Ovary (tissue), 9 donors: ENCODE data around the gene MDGA2. TPM values are rescaled to one million over a fixed set of nuclear protein-coding genes. Genes with fewer than 3 reads are reported as not detected.

Experiments
- DNase-seq, 5 donors: peaks; one replicate each; pipeline ENCODE4 v3.0.0-alpha.2; 2019 to 2020
- H3K27ac ChIP-seq, 2 donors: fragments of 200-600 bp; one replicate each; pipeline versions ENCODE4 v1.5.1 to v1.8.0; 2019 to 2022
- H3K27me3 ChIP-seq: fragments of 200-600 bp; one replicate; pipeline ENCODE4 v1.8.0; 2022
- H3K36me3 ChIP-seq: fragments of 200-600 bp; sonication (generic); one replicate; pipeline ENCODE4 v1.5.1; 2019
- H3K4me1 ChIP-seq: one replicate; pipeline ENCODE4 v1.8.1; 2013; ENCODE audit warnings: mild to moderate bottlenecking, moderate library complexity; ENCODE audit not compliant: insufficient read depth
- H3K4me3 ChIP-seq: fragments of 200-600 bp; sonication (generic); one replicate; pipeline ENCODE4 v1.5.1; 2017
- H3K9me3 ChIP-seq, 2 donors: fragments of 200-600 bp in 1 of 2; sonication (generic) in 1 of 2; one replicate each; pipeline versions ENCODE4 v1.5.1 to v1.8.1; 2013 to 2019; ENCODE audit warnings: mild to moderate bottlenecking in 1 of 2, moderate library complexity in 1 of 2
- EP300 ChIP-seq: sonication (generic); formaldehyde crosslinking; IDR thresholded peaks from one replicate; pipeline ENCODE4 v1.6.1; 2017; ENCODE audit warnings: antibody characterized with exemption
- POLR2A ChIP-seq: fragments of 450-650 bp; IDR thresholded peaks from one replicate; pipeline ENCODE4 v1.6.1; 2017; ENCODE audit warnings: antibody characterized with exemption, mild to moderate bottlenecking, moderate library complexity
- WGBS, 3 donors: extraction: QIAGEN DNeasy Blood & Tissue Kit in 1 of 3; methylation state at CpG; one replicate each; pipeline versions ENCODE4 v1.1.5 to v1.1.7; 2013 to 2017; 5-methylcytosine and 5-hydroxymethylcytosine counted together
- intact Hi-C, 4 donors: fragments of 100-400 bp; cut with DNase I; formaldehyde crosslinking; loops; one replicate each; pipeline versions ENCODE4 v1.11.0 to v1.15.1; 2022 to 2023
- polyA plus RNA-seq, 2 donors: library from polyadenylated mRNA; stranded (reverse); fragments of 200-250 nt in 1 of 2; fragments of 350-450 nt in 1 of 2; fragmentation: Illumina TruSeq in 1 of 2; extraction: RNeasy Lipid Tissue Mini Kit (QIAGEN cat#74804) in 1 of 2; gene quantifications; one replicate each; pipeline ENCODE4 v1.2.3, GENCODE V29; 2013 to 2014
- total RNA-seq, 7 donors: library from RNA; depleted of rRNA in 2 of 7; stranded (reverse); fragments of >200 nt in 2 of 7; fragmentation: NEBNext Ultra II Directional in 3 of 7; extraction: Animal tissue kit (Norgen Biotek cat#: 25700) in 3 of 7; gene quantifications; one replicate each; pipeline versions ENCODE4 v1.1.0 to v1.2.4, GENCODE V29; 2016 to 2023
- TF ChIP-seq, protein P1 (sequence below), 3 donors: fragments of 450-650 bp in 2 of 3; fragments of 200-600 bp in 1 of 3; IDR thresholded peaks; one replicate each; pipeline versions ENCODE4 v1.5.1 to v1.8.0; 2016 to 2022; ENCODE audit warnings: antibody characterized with exemption in 3 of 3, mild to moderate bottlenecking in 1 of 3
- donor health status: DM: no; HTN: no; CAD: no; lungs with moderate emphysema.
- donor health status: DM: no; HTN: no; CAD: no.
- donor health status: Bipolar disorder and iron deficiency.
- donor health status: DM: yes; HTN: yes; CAD: no.
- donor health status: DM: no; HTN: no; CAD: no.
- donor health status: DM: yes; HTN: yes; CAD: no.

The MDGA2 gene
- total and polyA plus RNA-seq, 9 donors: 0.04 to 0.26 (median 0.18) TPM; not detected in 5

DNA sequence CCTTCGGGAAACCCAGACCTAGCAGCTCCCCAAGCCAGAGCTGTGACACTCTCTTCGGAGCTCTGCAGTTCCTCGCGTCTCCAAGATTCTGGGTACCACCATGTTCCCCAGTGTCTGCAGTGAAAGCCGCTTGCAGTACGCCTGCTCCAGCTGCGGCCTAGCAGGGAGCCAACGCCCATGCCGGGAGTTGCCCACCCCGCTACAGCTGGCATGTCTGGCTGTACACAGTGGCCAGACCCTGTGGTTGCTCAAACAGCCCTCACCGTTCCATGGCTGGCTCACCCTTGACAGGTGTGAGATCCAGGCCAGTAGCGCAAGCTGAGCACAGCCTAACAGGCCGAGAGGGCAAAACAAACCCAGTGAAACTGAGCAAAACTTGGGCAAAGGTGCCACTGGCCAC, 520.0 kb downstream of the MDGA2 start:
- intact Hi-C loops: no loop called here
- Histone ChIP-seq H3K4me3 (no peak overlapping the region), H3K4me1 (no peaks in the 10 kb centered on the region), H3K9me3 (no peaks in the 10 kb centered on the region), H3K27me3 (no peaks in the 10 kb centered on the region), H3K27ac (no peak overlapping the region), H3K36me3 (no peaks in the 10 kb centered on the region)
- 96 to 98% (median 97%) methylated on average over 13 of the region's 13 CpGs for WGBS, 3 donors
- DNase-seq: no peak
- TF ChIP-seq POLR2A (no peak), EP300 (no peak)
- TF ChIP-seq, protein P1, sequence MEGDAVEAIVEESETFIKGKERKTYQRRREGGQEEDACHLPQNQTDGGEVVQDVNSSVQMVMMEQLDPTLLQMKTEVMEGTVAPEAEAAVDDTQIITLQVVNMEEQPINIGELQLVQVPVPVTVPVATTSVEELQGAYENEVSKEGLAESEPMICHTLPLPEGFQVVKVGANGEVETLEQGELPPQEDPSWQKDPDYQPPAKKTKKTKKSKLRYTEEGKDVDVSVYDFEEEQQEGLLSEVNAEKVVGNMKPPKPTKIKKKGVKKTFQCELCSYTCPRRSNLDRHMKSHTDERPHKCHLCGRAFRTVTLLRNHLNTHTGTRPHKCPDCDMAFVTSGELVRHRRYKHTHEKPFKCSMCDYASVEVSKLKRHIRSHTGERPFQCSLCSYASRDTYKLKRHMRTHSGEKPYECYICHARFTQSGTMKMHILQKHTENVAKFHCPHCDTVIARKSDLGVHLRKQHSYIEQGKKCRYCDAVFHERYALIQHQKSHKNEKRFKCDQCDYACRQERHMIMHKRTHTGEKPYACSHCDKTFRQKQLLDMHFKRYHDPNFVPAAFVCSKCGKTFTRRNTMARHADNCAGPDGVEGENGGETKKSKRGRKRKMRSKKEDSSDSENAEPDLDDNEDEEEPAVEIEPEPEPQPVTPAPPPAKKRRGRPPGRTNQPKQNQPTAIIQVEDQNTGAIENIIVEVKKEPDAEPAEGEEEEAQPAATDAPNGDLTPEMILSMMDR (IDR thresholded peaks at IDR 0.05): no peak

DNA sequence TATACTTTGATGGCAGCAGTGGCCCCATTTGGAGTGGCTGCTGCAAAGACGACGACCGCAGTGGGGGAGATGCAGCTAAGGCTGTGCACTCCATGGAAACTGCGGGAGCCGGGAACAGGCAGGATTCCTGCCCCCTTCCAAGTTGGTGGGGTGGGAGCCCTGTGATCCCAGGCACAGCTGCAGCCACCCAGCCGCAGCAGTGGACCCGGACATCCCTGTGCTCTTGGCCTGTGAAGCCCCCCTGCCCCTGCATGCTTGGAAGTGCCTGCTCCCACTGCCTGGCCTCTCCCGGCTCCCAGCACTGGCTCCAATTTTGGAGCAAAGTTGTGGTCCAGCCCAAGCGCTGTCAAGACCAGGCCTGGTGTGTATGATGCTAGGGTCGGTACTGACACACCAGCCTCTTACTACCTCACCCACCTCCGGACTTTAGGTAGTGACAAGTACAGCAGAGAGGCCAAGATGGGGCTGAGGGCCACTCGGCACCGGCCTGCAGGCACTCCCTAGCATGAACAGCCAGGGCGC, 521.1 kb downstream of the MDGA2 start:
- TF ChIP-seq, protein P1 (IDR thresholded peaks at IDR 0.05): no peak
- TF ChIP-seq POLR2A (no peak), EP300 (no peak)
- intact Hi-C loops: no loop called here

GRCh38 chr14:47153746-47154145, 521.7 kb downstream of the MDGA2 start:
- Histone ChIP-seq H3K36me3 (no peaks in the 10 kb centered on the region), H3K4me3 (no peak overlapping the region), H3K27me3 (no peaks in the 10 kb centered on the region), H3K4me1 (no peaks in the 10 kb centered on the region), H3K9me3 (no peaks in the 10 kb centered on the region), H3K27ac (no peak overlapping the region)
- intact Hi-C loops: no loop called here
- DNase-seq: no peak
- TF ChIP-seq EP300 (no peak), POLR2A (no peak)
- TF ChIP-seq, protein P1 (IDR thresholded peaks at IDR 0.05): no peak

More for the DNA sequence above, 521.1 kb downstream of the MDGA2 start:
- 62 to 74% (median 64%) methylated on average over 14 of the region's 14 CpGs for WGBS, 3 donors
- H3K4me3 ChIP-seq: no peak overlapping the region
- H3K27ac ChIP-seq: no peak overlapping the region
- H3K9me3 ChIP-seq: no peaks in the 10 kb centered on the region
- no peaks in the 10 kb centered on the region for H3K4me1 ChIP-seq
- no peaks in the 10 kb centered on the region for H3K36me3 ChIP-seq
- DNase-seq: no peak
- no peaks in the 10 kb centered on the region for H3K27me3 ChIP-seq

GRCh38 chr14:47150267-47150666, 525.1 kb downstream of the MDGA2 start:
- TF ChIP-seq EP300: no peak
- TF ChIP-seq, protein P1 (IDR thresholded peaks at IDR 0.05): no peak
- no peak for TF ChIP-seq POLR2A
- intact Hi-C loops: no loop called here

More at GRCh38 chr14:47150267-47150666, 525.1 kb downstream of the MDGA2 start:
- Histone ChIP-seq H3K36me3 (no peaks in the 10 kb centered on the region), H3K27ac (no peak overlapping the region), H3K9me3 (no peaks in the 10 kb centered on the region), H3K4me1 (no peaks in the 10 kb centered on the region), H3K4me3 (no peak overlapping the region), H3K27me3 (no peaks in the 10 kb centered on the region)
- 82 to 92% (median 91%) methylated on average over 3 of the region's 3 CpGs for WGBS, 3 donors
- DNase-seq: no peak
